SK-N-MC (cell line): ENCODE data around the gene S1PR5.
A peak's percentile ranks its signal among the peaks of the same experiment; 100 is the strongest.

Source experiments
- DNase-seq: peaks from one replicate; pipeline ENCODE4 v3.0.0-alpha.2; 2011; ENCODE audit warnings: low read depth, low spot score
- H3K27ac ChIP-seq: fragments of 200-600 bp; sonication (generic); 2 replicates; pipeline ENCODE4 v1.5.1; 2016; ENCODE audit warnings: mixed run types
- H3K36me3 ChIP-seq: fragments of 200-600 bp; sonication (generic); 2 replicates; pipeline ENCODE4 v1.6.1; 2017; ENCODE audit warnings: antibody characterized with exemption, low read length, mixed read lengths; ENCODE audit not compliant: insufficient read depth
- H3K4me3 ChIP-seq: fragments of 200-600 bp; sonication (generic); 2 replicates; pipeline ENCODE4 v1.5.1; 2016
- H3K9ac ChIP-seq: fragments of 200-600 bp; sonication (generic); 2 replicates; pipeline ENCODE4 v1.8.0; 2017; ENCODE audit warnings: mixed run types, mixed read lengths; ENCODE audit not compliant: insufficient read length
- H3K9me3 ChIP-seq: fragments of 200-600 bp; sonication (generic); 2 replicates; pipeline ENCODE4 v1.6.1; 2017; ENCODE audit warnings: low read depth, mild to moderate bottlenecking, antibody characterized with exemption, low read length, moderate library complexity, mixed read lengths
- EZH2 ChIP-seq: fragments of 200-600 bp; sonication (generic); IDR thresholded peaks from one replicate; pipeline ENCODE4 v1.6.1; 2017; ENCODE audit warnings: antibody characterized with exemption
- FOXP2 ChIP-seq: optimal IDR thresholded peaks from 2 replicates; pipeline ENCODE3; 2011; ENCODE audit warnings: mild to moderate bottlenecking, moderate library complexity; ENCODE audit not compliant: insufficient read depth; ENCODE audit errors: extremely low read length, control extremely low read depth
- POLR2AphosphoS5 ChIP-seq: IDR thresholded peaks from 2 replicates; pipeline ENCODE4 v1.6.1; 2012; ENCODE audit warnings: mild to moderate bottlenecking, low read depth, low read length, borderline replicate concordance

The S1PR5 gene

DNA sequence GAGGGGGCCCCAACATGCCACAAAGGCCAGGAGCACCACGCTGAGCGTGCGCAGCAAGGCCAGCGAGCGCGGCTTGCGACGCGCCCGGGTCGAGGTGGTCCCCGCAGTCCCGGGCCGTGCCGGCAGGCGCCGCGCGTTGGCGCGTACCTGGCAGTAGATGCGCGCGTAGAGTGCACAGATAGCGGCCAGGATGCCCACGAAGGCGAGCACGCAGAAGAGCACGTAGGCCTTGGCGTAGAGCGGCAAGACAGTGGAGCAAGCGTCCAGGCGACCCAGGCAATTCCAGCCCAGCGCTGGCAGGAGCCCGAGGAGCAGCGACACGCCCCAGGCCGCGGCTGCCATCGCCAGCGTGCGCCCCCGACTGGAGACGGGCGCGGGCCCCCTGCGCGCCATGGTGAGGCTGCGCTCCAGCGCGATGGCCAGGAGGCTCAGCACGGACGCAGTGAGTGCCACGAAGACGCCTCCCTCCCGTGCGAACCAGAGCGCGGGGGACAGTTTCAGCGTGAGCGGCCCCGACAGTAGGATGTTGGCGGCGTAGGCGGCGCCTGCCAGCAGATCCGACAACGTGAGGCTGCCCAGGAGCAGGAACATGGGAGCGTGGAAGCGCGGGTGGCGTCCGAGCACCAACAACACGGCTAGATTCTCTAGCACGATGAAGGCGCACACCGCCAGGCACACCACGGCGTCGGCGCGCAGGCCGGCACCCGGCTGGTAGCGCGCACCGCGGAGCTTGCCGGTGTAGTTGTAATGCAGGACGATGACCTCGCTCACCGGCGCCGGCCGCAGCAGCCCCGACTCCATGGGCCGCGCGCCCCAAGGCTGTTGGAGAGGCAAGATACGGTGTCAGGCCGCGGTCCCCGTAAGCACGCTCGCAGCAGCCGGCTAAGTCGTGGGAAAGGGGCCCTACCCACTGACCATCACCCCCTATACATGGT lies 2.8 kb downstream of the S1PR5 start:
- Histone ChIP-seq H3K9me3 (no peaks in the 10 kb centered on the region), H3K27ac (no peak overlapping the region), H3K9ac (no peak overlapping the region), H3K4me3 (no peak overlapping the region), H3K36me3 (no peaks in the 10 kb centered on the region; the same call in 1 of the 2 replicates)
- TF ChIP-seq POLR2AphosphoS5: no peak
- TF ChIP-seq EZH2: no peak
- no peak for TF ChIP-seq FOXP2
- DNase-seq: no peak

DNA sequence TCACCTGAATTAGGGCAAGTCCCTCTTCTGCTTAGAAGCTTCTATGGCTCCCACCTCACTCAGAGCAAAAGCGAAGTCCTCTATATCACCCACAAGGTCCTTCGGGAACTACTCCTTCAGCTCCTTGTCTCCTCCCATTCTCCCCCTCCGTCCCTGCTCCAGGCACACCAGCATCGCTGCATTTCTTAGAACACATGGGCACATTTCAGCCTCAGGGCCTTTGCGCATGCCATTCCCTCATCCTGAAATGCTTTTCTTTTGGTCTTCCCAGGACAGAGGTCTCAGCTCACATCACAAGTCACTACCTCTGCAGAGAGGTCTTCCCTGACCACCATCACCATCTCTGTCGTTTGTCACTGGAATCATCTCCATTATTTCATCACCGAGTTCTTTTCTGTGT lies 4.0 kb downstream of the S1PR5 start:
- H3K4me3 ChIP-seq: no peak overlapping the region
- H3K9me3 ChIP-seq: no peaks in the 10 kb centered on the region
- no peak for DNase-seq
- H3K27ac ChIP-seq: no peak overlapping the region
- TF ChIP-seq POLR2AphosphoS5 (no peak), FOXP2 (no peak), EZH2 (no peak)
- no peak overlapping the region for H3K9ac ChIP-seq
- no peaks in the 10 kb centered on the region; the same call in 1 of the 2 replicates for H3K36me3 ChIP-seq

DNA sequence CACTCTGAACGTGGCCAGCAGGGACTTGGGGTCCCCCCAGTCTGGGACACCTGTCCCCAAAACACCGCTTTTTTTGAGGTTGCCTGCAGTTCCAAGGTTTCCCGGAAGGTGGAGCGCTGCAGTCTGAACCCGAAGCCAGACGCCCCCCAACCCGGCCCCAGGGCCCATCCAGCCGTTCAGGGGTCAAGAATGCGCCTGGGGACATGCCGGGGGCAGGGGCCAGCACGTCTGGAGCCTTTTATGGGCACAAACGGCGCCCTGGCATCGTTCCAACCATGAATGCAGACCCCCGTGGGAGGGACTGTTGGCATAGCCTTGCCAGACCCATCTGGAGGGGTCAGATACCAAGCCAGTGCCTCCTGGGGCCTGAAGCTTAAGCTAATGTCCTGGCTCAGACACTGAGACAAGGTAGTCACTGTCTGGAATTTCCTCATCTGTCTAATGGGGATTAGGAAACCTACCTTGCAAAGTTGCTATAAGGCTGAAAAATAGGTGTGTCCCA lies 6.9 kb downstream of the S1PR5 start:
- Histone ChIP-seq H3K9ac (no peak overlapping the region), H3K36me3 (no peaks in the 10 kb centered on the region; the same call in 1 of the 2 replicates), H3K27ac (no peak overlapping the region), H3K9me3 (no peaks in the 10 kb centered on the region), H3K4me3 (no peak overlapping the region)
- DNase-seq: no peak
- no peak for TF ChIP-seq FOXP2
- TF ChIP-seq EZH2: no peak
- TF ChIP-seq POLR2AphosphoS5: no peak

DNA sequence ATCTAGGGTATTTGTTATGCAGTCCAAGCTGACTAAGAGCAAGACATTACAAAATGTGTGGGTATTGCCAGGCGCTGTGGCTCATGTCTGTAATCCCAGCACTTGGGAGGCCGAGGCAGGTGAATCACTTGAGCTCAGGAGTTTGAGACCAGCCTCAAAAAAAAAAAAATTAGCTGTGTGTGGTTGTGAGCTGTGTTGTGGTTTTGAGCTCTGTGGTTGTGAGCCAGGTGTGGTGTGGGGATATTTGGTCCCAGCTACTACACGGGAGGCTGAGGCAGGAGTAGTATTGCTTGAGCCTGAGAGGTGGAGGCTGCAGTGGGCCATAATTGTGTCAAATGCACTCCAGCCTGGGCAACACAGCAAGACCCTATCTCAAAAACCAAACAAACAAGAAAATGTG lies 8.5 kb downstream of the S1PR5 start:
- H3K4me3 ChIP-seq: no peak overlapping the region
- no peaks in the 10 kb centered on the region; the same call in 1 of the 2 replicates for H3K36me3 ChIP-seq
- H3K9me3 ChIP-seq: no peaks in the 10 kb centered on the region
- H3K9ac ChIP-seq: no peak overlapping the region
- DNase-seq: no peak
- no peak for TF ChIP-seq POLR2AphosphoS5
- no peak for TF ChIP-seq FOXP2
- TF ChIP-seq EZH2: no peak
- H3K27ac ChIP-seq: no peak overlapping the region

DNA sequence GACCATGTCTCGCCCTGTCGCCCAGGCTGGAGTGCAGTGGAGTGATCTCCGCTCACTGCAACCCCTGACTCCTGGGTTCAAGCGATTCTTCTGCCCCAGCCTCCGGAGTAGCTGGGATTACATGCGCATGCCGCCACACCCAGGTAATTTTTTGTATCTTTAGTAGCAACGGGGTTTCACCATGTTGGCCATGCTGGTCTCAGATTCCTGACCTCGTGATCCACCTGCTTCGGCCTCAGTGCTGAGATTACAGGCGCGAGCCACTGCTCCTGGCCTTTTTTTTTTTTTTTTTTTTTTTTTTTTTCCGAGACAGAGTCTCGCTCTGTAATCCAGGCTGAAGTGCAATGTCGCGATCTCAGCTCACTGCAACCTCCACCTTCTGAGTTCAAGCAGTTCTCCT lies 9.2 kb downstream of the S1PR5 start:
- no peak overlapping the region for H3K4me3 ChIP-seq
- no peak for DNase-seq
- no peak overlapping the region for H3K27ac ChIP-seq
- H3K9me3 ChIP-seq: no peaks in the 10 kb centered on the region
- no peak for TF ChIP-seq FOXP2
- H3K36me3 ChIP-seq: no peaks in the 10 kb centered on the region
- H3K9ac ChIP-seq: no peak overlapping the region

DNA sequence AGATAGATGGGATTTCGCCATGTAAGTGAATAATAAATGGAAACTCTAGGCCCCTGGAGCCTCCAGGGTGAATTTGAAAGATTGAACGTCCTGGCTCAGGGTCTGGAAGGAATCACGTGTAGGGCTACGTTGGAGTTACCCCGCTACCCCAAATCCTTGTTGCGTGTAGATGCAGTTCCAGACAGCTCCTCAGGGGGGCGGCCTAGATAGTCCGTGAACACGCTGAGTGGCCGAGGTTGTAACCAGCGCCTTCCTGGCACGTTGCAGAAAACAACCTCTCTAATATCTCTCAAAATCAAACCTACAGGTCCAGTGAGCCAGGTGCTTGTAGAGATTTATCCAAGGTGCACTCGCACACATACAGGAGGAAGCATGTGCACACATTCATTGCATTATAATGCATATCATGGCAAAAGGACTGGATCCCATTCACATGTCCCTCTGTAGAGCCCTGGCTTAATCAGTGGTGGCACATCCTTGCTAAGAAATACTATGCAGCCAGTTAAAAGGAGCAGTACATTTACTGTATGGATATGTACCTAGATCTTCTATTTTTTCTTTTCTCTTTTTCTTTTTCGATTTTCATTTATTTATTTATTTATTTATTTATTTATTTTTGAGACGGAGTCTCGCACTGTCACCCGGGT lies 11.5 kb downstream of the S1PR5 start:
- Histone ChIP-seq H3K9ac (no peak overlapping the region), H3K4me3 (no peak overlapping the region), H3K27ac (no peak overlapping the region), H3K36me3 (no peaks in the 10 kb centered on the region), H3K9me3 (no peaks in the 10 kb centered on the region)
- TF ChIP-seq POLR2AphosphoS5 (no peak), FOXP2 (no peak), EZH2 (no peak)
- peak; percentile 32 for DNase-seq

DNA sequence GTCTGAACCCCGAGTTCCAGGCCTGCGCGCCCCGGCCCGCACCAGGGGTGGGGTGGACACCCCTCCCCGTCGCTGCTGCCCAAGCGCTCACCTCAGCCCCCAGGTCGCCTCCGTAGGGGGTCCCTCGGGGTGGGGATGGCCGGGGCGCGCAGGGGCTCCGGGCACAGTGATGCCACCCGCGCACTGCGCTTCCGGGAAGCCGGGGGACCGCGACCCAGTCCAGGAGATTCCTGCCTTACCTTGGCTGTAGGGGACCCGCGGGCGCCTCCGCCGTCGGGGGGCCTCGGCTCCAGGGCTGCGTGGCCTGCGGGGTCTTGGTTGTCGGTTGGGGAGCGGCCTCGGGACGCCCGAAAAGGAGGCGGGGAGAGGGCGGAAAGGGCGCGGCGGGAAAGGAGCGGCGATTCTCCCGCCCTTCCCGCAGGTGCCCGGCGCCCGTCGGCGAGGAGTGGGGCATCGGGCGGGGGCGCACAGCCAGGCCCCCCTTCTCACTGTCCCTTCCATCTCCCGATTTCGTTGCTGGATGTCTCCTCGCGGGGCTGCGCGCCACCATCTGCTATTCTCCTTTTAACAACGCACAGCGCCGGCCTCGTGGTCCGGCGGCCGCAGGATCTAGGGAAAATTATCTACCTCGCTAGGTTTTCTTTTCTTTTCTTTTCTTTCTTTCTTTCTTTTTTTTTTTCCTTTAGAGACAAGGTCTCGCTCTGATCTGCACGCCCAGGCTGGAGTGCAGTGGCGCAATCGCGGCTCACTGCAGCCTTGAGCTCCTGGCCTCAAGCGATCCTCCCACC lies 14.1 kb downstream of the S1PR5 start, which contains the start of gene KEAP1:
KEAP1 (minus strand) TSS at position 355 of the 788 bp plus-strand sequence. CDS start 3,323 bp downstream, outside the sequence.
- Histone ChIP-seq H3K27ac (peak within 1 kb of the TSS; percentile 97), H3K36me3 (peaks cover 16% of the 10 kb centered on the region), H3K4me3 (peak within 1 kb of the TSS; percentile 99), H3K9ac (peak within 1 kb of the TSS; percentile 100), H3K9me3 (no peaks in the 10 kb centered on the region)
- DNase-seq: no peak
- no peak for TF ChIP-seq POLR2AphosphoS5
- no peak for TF ChIP-seq FOXP2
- no peak for TF ChIP-seq EZH2

DNA sequence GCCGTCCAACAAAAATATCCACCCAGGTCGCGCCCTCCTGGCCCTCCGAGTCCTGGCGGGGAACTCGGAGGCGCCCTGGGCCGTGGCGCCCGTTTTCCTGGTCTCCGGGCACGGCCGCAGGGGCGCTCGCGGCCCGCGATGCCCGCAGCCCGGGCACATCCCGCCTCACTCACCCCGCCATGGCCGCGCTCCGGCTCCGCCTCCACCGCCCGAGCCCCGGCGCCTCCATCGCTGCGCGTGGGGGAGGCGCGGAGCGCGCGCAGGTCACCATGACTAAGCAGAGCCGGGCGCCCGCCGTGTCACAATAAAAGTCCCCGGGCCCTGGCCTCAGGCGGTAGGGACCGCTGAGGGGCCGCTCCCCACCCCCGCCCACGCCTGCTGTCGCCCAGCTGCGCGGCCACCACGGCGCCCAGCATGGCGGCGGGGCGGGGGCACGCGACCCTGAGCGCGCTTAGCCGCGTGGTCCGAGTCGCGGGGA lies 14.7 kb downstream of the S1PR5 start:
- TF ChIP-seq POLR2AphosphoS5 (peak; percentile 60), EZH2 (no peak), FOXP2 (no peak)
- H3K4me3 ChIP-seq: peak overlapping the region; percentile 99

More for the DNA sequence above, 14.7 kb downstream of the S1PR5 start:
- no peak for DNase-seq
- peak overlapping the region; percentile 97 for H3K27ac ChIP-seq
- no peaks in the 10 kb centered on the region for H3K9me3 ChIP-seq
- peaks cover 17% of the 10 kb centered on the region for H3K36me3 ChIP-seq
- H3K9ac ChIP-seq: peak overlapping the region; percentile 100
